OCI-LY3 (cell line): ENCODE measurements around the gene SRP19.
"Not testable (repeated sequence)": the region's sequence is repeated elsewhere in the genome, so short reads cannot be mapped to it uniquely, and the experiment has no call there.

Source experiments
- H2AFZ ChIP-seq: fragments of 200-600, 300-600 bp; shearing (Covaris generic); 2 replicates; pipeline ENCODE4 v1.6.0; 2014; ENCODE audit warnings: antibody characterized with exemption, low read depth, low read length
- H3K27ac ChIP-seq: fragments of 200-600, 300-600 bp; sonication (generic); 2 replicates; pipeline ENCODE4 v1.5.1; 2014; ENCODE audit warnings: mild to moderate bottlenecking, low read length, moderate library complexity, mixed read lengths
- H3K27me3 ChIP-seq: fragments of 200-600, 300-600 bp; sonication (generic); 2 replicates; pipeline ENCODE4 v1.6.1; 2014; ENCODE audit warnings: low read depth, low read length, mixed read lengths
- H3K36me3 ChIP-seq: fragments of 200-600, 300-600 bp; sonication (generic); replicated peaks from 2 replicates; pipeline ENCODE3; 2014; ENCODE audit warnings: low read depth, low read length, mixed read lengths
- H3K4me1 ChIP-seq: fragments of 300-600, 200-600 bp; sonication (generic); 2 replicates; pipeline ENCODE4 v1.6.1; 2014; ENCODE audit warnings: low read length, mixed read lengths
- H3K4me2 ChIP-seq: fragments of 200-600, 300-600 bp; sonication (generic); 2 replicates; pipeline ENCODE4 v1.6.1; 2014; ENCODE audit warnings: low read length, mixed read lengths
- H3K4me3 ChIP-seq: fragments of 300-600, 200-600 bp; sonication (generic); 2 replicates; pipeline ENCODE4 v1.5.1; 2014; ENCODE audit warnings: antibody characterized with exemption, mild to moderate bottlenecking, low read length, moderate library complexity
- H3K79me2 ChIP-seq: fragments of 300-600, 200-600 bp; shearing (Covaris generic); 2 replicates; pipeline ENCODE4 v1.6.1; 2014; ENCODE audit warnings: mild to moderate bottlenecking, low read length, mixed read lengths
- H3K9ac ChIP-seq: fragments of 300-600, 200-600 bp; shearing (Covaris generic); 2 replicates; pipeline ENCODE4 v1.6.0; 2014; ENCODE audit warnings: mild to moderate bottlenecking, low read length, moderate library complexity
- H3K9me3 ChIP-seq: fragments of 200-600, 300-600 bp; shearing (Covaris generic); 2 replicates; pipeline ENCODE4 v1.6.1; 2014; ENCODE audit warnings: low read length, mixed read lengths; ENCODE audit not compliant: insufficient read depth
- H4K20me1 ChIP-seq: fragments of 200-600, 300-600 bp; sonication (generic); 2 replicates; pipeline ENCODE4 v1.6.1; 2016; ENCODE audit warnings: low read length, mixed read lengths; ENCODE audit not compliant: insufficient read depth
- EZH2phosphoT487 ChIP-seq: fragments of 200-600 bp; shearing (Covaris generic); IDR thresholded peaks from 2 replicates; pipeline ENCODE4 v1.6.1; 2018; ENCODE audit warnings: antibody characterized with exemption, mixed run types, low read depth
- TF ChIP-seq, protein P1 (sequence below): fragments of 200-600, 300-600 bp; sonication (generic); IDR thresholded peaks from 2 replicates; pipeline ENCODE4 v1.5.1; 2014; ENCODE audit warnings: antibody characterized with exemption, low read length, low read depth

SRP19 gene

DNA sequence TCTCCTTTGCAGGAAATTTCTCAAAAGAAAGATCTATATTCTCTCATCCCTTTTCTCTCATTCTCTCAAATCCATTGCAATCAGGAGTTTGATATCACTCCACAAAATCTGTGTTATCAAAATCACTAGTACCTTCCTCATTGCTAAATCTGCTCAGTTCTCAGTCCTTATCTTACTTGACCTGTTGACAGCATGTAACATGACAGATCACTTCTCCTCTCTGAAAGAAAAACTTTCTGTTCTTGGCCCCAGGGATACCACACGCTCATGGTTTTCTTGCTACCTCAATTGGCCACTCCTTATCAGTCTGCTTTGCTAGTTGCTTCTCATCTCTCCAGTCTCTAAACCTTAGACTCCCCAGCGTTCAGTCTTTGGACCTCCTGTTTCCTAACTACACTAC, 22.1 kb downstream of the SRP19 start:
- TF ChIP-seq, protein P1, sequence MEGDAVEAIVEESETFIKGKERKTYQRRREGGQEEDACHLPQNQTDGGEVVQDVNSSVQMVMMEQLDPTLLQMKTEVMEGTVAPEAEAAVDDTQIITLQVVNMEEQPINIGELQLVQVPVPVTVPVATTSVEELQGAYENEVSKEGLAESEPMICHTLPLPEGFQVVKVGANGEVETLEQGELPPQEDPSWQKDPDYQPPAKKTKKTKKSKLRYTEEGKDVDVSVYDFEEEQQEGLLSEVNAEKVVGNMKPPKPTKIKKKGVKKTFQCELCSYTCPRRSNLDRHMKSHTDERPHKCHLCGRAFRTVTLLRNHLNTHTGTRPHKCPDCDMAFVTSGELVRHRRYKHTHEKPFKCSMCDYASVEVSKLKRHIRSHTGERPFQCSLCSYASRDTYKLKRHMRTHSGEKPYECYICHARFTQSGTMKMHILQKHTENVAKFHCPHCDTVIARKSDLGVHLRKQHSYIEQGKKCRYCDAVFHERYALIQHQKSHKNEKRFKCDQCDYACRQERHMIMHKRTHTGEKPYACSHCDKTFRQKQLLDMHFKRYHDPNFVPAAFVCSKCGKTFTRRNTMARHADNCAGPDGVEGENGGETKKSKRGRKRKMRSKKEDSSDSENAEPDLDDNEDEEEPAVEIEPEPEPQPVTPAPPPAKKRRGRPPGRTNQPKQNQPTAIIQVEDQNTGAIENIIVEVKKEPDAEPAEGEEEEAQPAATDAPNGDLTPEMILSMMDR, result no peak
- no peak for TF ChIP-seq EZH2phosphoT487
- peaks cover 40% of the 10 kb centered on the region for H3K36me3 ChIP-seq

DNA sequence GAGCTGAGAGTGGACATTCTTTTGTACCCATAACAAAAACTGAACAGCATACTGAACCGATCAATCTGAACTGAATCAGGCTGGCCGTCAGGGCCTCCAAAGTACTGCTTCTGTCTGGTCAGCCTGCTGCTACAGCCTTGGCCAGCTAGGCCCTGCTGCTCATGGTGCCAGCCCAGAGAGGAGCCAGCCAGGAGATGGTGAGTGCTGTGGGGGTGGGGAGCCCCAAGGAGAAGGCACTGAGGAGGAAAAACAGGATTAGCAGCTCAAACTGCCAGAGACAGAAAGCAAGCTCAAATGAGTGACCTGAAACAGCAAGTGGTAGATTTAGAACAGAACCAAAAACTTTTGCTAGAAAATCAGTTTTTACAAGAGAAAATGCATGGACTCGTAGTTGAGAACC, 23.9 kb downstream of the SRP19 start:
- TF ChIP-seq, protein P1, result no peak
- no peak for TF ChIP-seq EZH2phosphoT487
- no peak overlapping the region for H2AFZ ChIP-seq
- H3K36me3 ChIP-seq, result peaks cover 36% of the 10 kb centered on the region
- H4K20me1 ChIP-seq, result no peaks in the 10 kb centered on the region
- no peaks in the 10 kb centered on the region for H3K9me3 ChIP-seq
- peaks cover 5% of the 10 kb centered on the region for H3K79me2 ChIP-seq
- no peak overlapping the region for H3K27ac ChIP-seq
- no peaks in the 10 kb centered on the region for H3K27me3 ChIP-seq
- H3K4me1 ChIP-seq, result no peaks in the 10 kb centered on the region
- no peak overlapping the region for H3K4me2 ChIP-seq
- H3K4me3 ChIP-seq, result no peak overlapping the region
- no peak overlapping the region for H3K9ac ChIP-seq

More for the DNA sequence above, 22.1 kb downstream of the SRP19 start:
- no peak overlapping the region for H2AFZ ChIP-seq
- H3K4me1 ChIP-seq, result peaks cover 7% of the 10 kb centered on the region
- no peaks in the 10 kb centered on the region for H3K27me3 ChIP-seq
- no peak overlapping the region for H3K4me3 ChIP-seq
- no peaks in the 10 kb centered on the region for H3K9me3 ChIP-seq
- H3K4me2 ChIP-seq, result no peak overlapping the region
- no peaks in the 10 kb centered on the region; the same call in 1 of the 2 replicates for H3K79me2 ChIP-seq
- no peak overlapping the region for H3K27ac ChIP-seq
- no peak overlapping the region for H3K9ac ChIP-seq
- 0 out of 2 replicates have a peak, but pooled peaks cover 4% of the 10 kb centered on the region for H4K20me1 ChIP-seq

DNA sequence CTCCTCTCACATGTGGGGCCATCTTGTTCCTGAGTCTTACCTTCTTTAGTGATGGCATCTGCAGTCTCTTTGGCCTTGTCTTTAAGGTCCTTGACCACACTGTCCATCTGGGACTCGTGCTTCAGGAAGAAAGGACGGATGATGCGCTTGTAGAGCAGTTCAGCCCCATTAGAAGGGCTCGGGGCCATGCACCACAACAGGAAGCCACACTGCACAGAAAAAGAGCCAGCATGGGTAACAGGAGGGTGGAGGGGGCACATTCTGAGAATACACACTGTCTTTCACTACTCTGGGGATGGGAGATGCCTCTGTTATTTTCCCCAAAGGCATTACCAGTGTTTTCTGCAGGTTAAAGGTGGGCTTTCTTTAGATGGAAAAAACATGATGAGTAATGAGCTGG, 25.9 kb downstream of the SRP19 start:
- Histone ChIP-seq H2AFZ (no peak overlapping the region), H3K9ac (no peak overlapping the region), H4K20me1 (no peaks in the 10 kb centered on the region), H3K27me3 (no peaks in the 10 kb centered on the region), H3K4me3 (no peak overlapping the region), H3K9me3 (no peaks in the 10 kb centered on the region), H3K36me3 (peaks cover 30% of the 10 kb centered on the region), H3K4me2 (no peak overlapping the region), H3K79me2 (peaks cover 5% of the 10 kb centered on the region), H3K4me1 (no peaks in the 10 kb centered on the region), H3K27ac (no peak overlapping the region)
- TF ChIP-seq, protein P1, result no peak
- TF ChIP-seq EZH2phosphoT487, result no peak

DNA sequence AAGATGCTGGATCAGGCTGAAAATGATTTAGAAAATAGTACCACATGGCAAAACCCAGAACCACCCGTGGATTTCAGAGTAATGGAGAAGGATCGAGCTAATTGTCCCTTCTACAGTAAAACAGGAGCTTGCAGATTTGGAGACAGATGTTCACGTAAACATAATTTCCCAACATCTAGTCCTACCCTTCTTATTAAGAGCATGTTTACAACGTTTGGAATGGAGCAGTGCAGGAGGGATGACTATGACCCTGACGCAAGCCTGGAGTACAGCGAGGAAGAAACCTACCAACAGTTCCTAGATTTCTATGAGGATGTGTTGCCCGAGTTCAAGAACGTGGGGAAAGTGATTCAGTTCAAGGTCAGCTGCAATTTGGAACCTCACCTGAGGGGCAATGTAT, 31.0 kb downstream of the SRP19 start:
- peaks cover 20% of the 10 kb centered on the region for H3K36me3 ChIP-seq
- not testable (repeated sequence) for H3K4me2 ChIP-seq, H3K4me3 ChIP-seq, H2AFZ ChIP-seq, H3K79me2 ChIP-seq, H4K20me1 ChIP-seq, H3K4me1 ChIP-seq, H3K9ac ChIP-seq, H3K27me3 ChIP-seq, H3K9me3 ChIP-seq, H3K27ac ChIP-seq

DNA sequence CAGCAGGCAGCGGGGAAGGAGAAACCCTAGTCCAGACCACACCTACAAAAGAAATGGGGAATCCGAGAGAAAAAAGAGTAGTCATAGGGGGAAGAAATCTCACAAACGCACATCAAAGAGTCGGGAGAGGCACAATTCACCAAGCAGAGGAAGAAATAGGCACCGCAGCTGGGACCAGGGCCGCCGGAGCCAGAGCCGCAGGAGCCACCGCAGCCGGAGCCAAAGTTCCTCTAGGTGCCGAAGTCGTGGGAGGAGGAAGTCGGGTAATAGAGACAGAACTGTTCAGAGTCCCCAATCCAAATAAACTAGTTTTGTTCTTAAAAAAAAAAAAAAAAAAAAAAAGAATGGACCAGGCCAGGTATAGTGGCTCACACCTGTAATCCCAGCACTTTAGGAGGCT, 31.7 kb downstream of the SRP19 start:
- H3K27me3 ChIP-seq, result no peaks in the 10 kb centered on the region
- H3K79me2 ChIP-seq, result peaks cover 5% of the 10 kb centered on the region
- H3K4me1 ChIP-seq, result no peaks in the 10 kb centered on the region
- H3K36me3 ChIP-seq, result peaks cover 23% of the 10 kb centered on the region
- no peak for TF ChIP-seq EZH2phosphoT487
- no peaks in the 10 kb centered on the region for H4K20me1 ChIP-seq
- H3K27ac ChIP-seq, result no peak overlapping the region
- no peak overlapping the region for H3K4me3 ChIP-seq
- H3K9ac ChIP-seq, result no peak overlapping the region
- no peaks in the 10 kb centered on the region for H3K9me3 ChIP-seq
- no peak overlapping the region for H3K4me2 ChIP-seq
- H2AFZ ChIP-seq, result no peak overlapping the region
